Astrocyte (in vitro differentiated cells and primary cell): ENCODE measurements around the gene MBD5.

Experiments used
- CTCF ChIP-seq: IDR thresholded peaks from 2 replicates; pipeline ENCODE4 v1.5.1; 2011; ENCODE audit warnings: low read depth, mild to moderate bottlenecking, inconsistent platforms, low read length, moderate library complexity; ENCODE audit not compliant: insufficient read depth
- EZH2 ChIP-seq: IDR thresholded peaks from 2 replicates; pipeline ENCODE4 v1.6.1; 2012; ENCODE audit warnings: mild to moderate bottlenecking, low read length, inconsistent platforms; ENCODE audit not compliant: insufficient read depth

GRCh38 chr2:148023861-148024260 is 3.0 kb downstream of the MBD5 start:
- TF ChIP-seq CTCF (no peak), EZH2 (no peak)
